C4-2B (cell line): ENCODE measurements around the gene FBXL2.

Source experiments
- H3K27ac ChIP-seq: fragments of 450-650 bp; 2 replicates; pipeline ENCODE4 v1.5.1; 2017
- CTCF ChIP-seq: fragments of 450-650 bp; conservative IDR thresholded peaks from 2 replicates; pipeline ENCODE4 v1.5.1; 2017; ENCODE audit warnings: mild to moderate bottlenecking
- ZFX ChIP-seq: fragments of 450-650 bp; IDR thresholded peaks from 2 replicates; pipeline ENCODE4 v1.6.1; 2017

FBXL2 gene

GRCh38 chr3:33271324-33271723, 5.9 kb upstream of the FBXL2 start:
- TF ChIP-seq ZFX (no peak), CTCF (no peak)
- H3K27ac ChIP-seq = no peak overlapping the region

- H3K27ac ChIP-seq = no peak overlapping the region
- TF ChIP-seq CTCF (no peak), ZFX (no peak)
Measured at GRCh38 chr3:33273628-33274027, 3.6 kb upstream of the FBXL2 start.

- no peak overlapping the region for H3K27ac ChIP-seq
- no peak for TF ChIP-seq ZFX
- no peak for TF ChIP-seq CTCF
Measured at GRCh38 chr3:33278163-33278562, 921 bp downstream of the FBXL2 start.

DNA sequence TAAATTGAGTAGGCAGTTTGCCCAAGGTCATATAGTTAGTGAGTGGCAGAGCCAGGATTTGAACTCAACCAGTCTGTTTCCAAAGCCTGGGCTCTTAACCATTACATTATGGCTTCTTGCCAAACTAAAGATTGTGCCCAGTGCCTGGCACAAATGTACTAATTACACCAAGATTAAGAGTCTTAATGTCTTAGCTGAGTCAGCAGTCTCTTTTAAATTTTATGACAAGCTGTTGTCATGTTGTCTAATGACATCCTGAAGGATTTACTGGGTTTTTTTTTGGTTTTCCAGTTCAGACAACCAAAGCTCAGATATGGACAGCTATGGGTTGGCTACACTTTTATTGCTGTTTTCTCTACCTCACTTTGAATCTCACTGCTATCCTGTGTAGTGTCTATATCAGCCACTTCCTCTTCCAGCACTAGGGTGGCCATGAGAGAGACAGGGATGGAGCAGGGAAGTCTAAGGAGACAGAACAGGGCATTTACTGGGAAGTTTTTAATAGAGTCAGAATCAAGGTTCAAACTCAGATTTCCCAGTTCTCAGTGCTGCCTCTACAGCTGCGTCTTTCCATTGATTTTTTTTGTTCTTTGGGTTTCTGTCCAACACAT, 10.5 kb downstream of the FBXL2 start:
- TF ChIP-seq CTCF = no peak
- TF ChIP-seq ZFX = no peak
- no peak overlapping the region for H3K27ac ChIP-seq

GRCh38 chr3:33299395-33300081, 22.3 kb downstream of the FBXL2 start:
- TF ChIP-seq ZFX (no peak), CTCF (no peak)
- no peak overlapping the region for H3K27ac ChIP-seq

- TF ChIP-seq CTCF (no peak), ZFX (no peak)
- no peak overlapping the region for H3K27ac ChIP-seq
Measured at GRCh38 chr3:33312361-33312760, 35.1 kb downstream of the FBXL2 start.

- TF ChIP-seq ZFX (no peak), CTCF (no peak)
- H3K27ac ChIP-seq = no peak overlapping the region
Measured at GRCh38 chr3:33313331-33313730, 36.1 kb downstream of the FBXL2 start.
